HCT116 (cell line): Measurements from ENCODE around the gene IKZF3. TPM values are rescaled to one million over a fixed set of nuclear protein-coding genes. Genes with fewer than 3 reads are reported as not detected.

Source experiments
- ATAC-seq: fragments of 200-7000 bp; cut with Tn5 transposase; 2 replicates; pipeline ENCODE4 v1.9.1; 2020; ENCODE audit warnings: mild to moderate bottlenecking, moderate library complexity
- BruUV-seq: library from RNA; stranded (reverse); fragments of 400-500 nt; replicated peaks from 2 replicates; lab custom pipeline; 2021; lab: Mats Ljungman, UMichigan
- CTCF ChIA-PET: fragments of 300-600 bp; sonication (Branson Sonifier 250); formaldehyde crosslinking; loops from one replicate; lab custom pipeline; 2021; ENCODE audit warnings: antibody characterized with exemption; lab: Charles Lee
- POLR2A ChIA-PET: fragments of 300-600, 350-600 bp; sonication (Branson Sonifier 250); formaldehyde crosslinking; loops from one replicate; lab custom pipeline; 2021; ENCODE audit warnings: antibody characterized with exemption; lab: Charles Lee
- RAD21 ChIA-PET, 2 experiments: fragments of 300-600 bp; sonication (Branson Sonifier 250); formaldehyde crosslinking; loops; one replicate each; lab custom pipeline; 2023; ENCODE audit warnings: low total read pairs in 2 of 2; ENCODE audit not compliant: uncharacterized antibody in 2 of 2, unreplicated experiment in 2 of 2, low non-redundant PET in 1 of 2; lab: Charles Lee
- DNase-seq: peaks from one replicate; pipeline ENCODE4 v3.0.0-alpha.2; 2010; ENCODE audit warnings: low read depth, low spot score
- H2AFZ ChIP-seq: fragments of 200-600 bp; shearing (Covaris generic), sonication (generic); 2 replicates; pipeline ENCODE4 v1.6.1; 2017; ENCODE audit warnings: low read depth, mixed run types, mixed read lengths, antibody characterized with exemption, low read length; ENCODE audit not compliant: poor library complexity, severe bottlenecking
- H3K27ac ChIP-seq: 2 replicates; pipeline ENCODE4 v1.5.1; 2012; ENCODE audit warnings: low read depth, low read length
- H3K27me3 ChIP-seq: fragments of 200-600 bp; sonication (generic); 2 replicates; pipeline ENCODE4 v1.6.1; 2016; ENCODE audit warnings: mixed run types, low read length, mixed read lengths; ENCODE audit not compliant: insufficient read depth
- H3K36me3 ChIP-seq, 2 experiments: fragments of 200-500 bp in 1 of 2; fragments of 200-600 bp in 1 of 2; sonication (Bioruptor generic) in 1 of 2; sonication (generic) in 1 of 2; 2 replicates each; pipeline versions ENCODE4 v1.5.1 to v1.6.1; 2014 to 2016; ENCODE audit warnings: low read length in 2 of 2, inconsistent platforms in 1 of 2, mixed read lengths in 1 of 2, mixed run types in 1 of 2; ENCODE audit not compliant: insufficient read depth in 2 of 2, control insufficient read depth in 1 of 2
- H3K4me1 ChIP-seq, 2 experiments: fragments of 200-600 bp in 1 of 2; sonication (generic) in 1 of 2; 2 replicates each; pipeline versions ENCODE4 v1.5.1 to v1.6.1; 2012 to 2017; ENCODE audit warnings: low read length in 2 of 2, inconsistent platforms in 1 of 2, mild to moderate bottlenecking in 1 of 2, mixed read lengths in 1 of 2, mixed run types in 1 of 2, moderate library complexity in 1 of 2; ENCODE audit not compliant: insufficient read depth in 2 of 2, control insufficient read depth in 1 of 2
- H3K4me2 ChIP-seq: fragments of 200-600 bp; sonication (generic); 2 replicates; pipeline ENCODE4 v1.6.1; 2017; ENCODE audit warnings: mixed run types, low read length, mixed read lengths
- H3K4me3 ChIP-seq, 2 experiments: fragments of 200-600 bp in 1 of 2; sonication (generic) in 1 of 2; replicated peaks in 1 of 2; 2 replicates each; pipeline ENCODE4 v1.5.1; 2011 to 2016; ENCODE audit warnings: low read length in 2 of 2, control low read depth in 1 of 2, low read depth in 1 of 2, mild to moderate bottlenecking in 1 of 2, mixed read lengths in 1 of 2, mixed run types in 1 of 2
- H3K79me2 ChIP-seq: fragments of 200-600 bp; sonication (generic); 2 replicates; pipeline ENCODE4 v1.6.1; 2017; ENCODE audit warnings: mild to moderate bottlenecking, mixed run types, low read length, moderate library complexity, mixed read lengths; ENCODE audit not compliant: insufficient read depth
- H3K9ac ChIP-seq: fragments of 200-600 bp; sonication (generic); 2 replicates; pipeline ENCODE4 v1.6.1; 2016; ENCODE audit warnings: low read length, mixed read lengths
- H3K9me2 ChIP-seq: fragments of 200-600 bp; sonication (generic), shearing (Covaris generic); 2 replicates; pipeline ENCODE4 v1.6.1; 2017; ENCODE audit warnings: mixed run types, mild to moderate bottlenecking, moderate library complexity; ENCODE audit not compliant: insufficient read depth
- H3K9me3 ChIP-seq, 2 experiments: fragments of 200-500 bp in 1 of 2; fragments of 200-600 bp in 1 of 2; sonication (Bioruptor generic) in 1 of 2; sonication (generic) in 1 of 2; 2 replicates each; pipeline ENCODE4 v1.6.1; 2014 to 2017; ENCODE audit warnings: low read length in 2 of 2, mixed read lengths in 2 of 2, inconsistent platforms in 1 of 2, low read depth in 1 of 2, mild to moderate bottlenecking in 1 of 2, mixed run types in 1 of 2, moderate library complexity in 1 of 2; ENCODE audit not compliant: control insufficient read depth in 1 of 2, insufficient read depth in 1 of 2
- H4K20me1 ChIP-seq: fragments of 200-600 bp; sonication (generic), shearing (Covaris generic); 2 replicates; pipeline ENCODE4 v1.6.1; 2017; ENCODE audit warnings: mixed run types, mild to moderate bottlenecking, moderate library complexity; ENCODE audit not compliant: insufficient read depth
- CBX3 ChIP-seq: IDR thresholded peaks from 2 replicates; pipeline ENCODE4 v1.6.1; 2012; ENCODE audit warnings: low read depth
- CEBPB ChIP-seq: IDR thresholded peaks from 2 replicates; pipeline ENCODE4 v1.6.1; 2012; ENCODE audit warnings: low read depth
- CTCF ChIP-seq, 3 experiments: fragments of 200-600 bp in 1 of 3; sonication (generic) in 1 of 3; IDR thresholded peaks in 2 of 3; conservative IDR thresholded peaks in 1 of 3; 2 replicates each; pipeline ENCODE4 v1.5.1; 2012 to 2017; ENCODE audit warnings: low read depth in 2 of 3, low read length in 2 of 3, antibody characterized with exemption in 1 of 3, borderline replicate concordance in 1 of 3, control low read depth in 1 of 3, mild to moderate bottlenecking in 1 of 3, mixed read lengths in 1 of 3, mixed run types in 1 of 3, moderate library complexity in 1 of 3; ENCODE audit not compliant: insufficient read depth in 1 of 3
- EGR1 ChIP-seq: IDR thresholded peaks from 2 replicates; pipeline ENCODE4 v1.6.1; 2012; ENCODE audit warnings: low read depth
- ELF1 ChIP-seq: IDR thresholded peaks from 2 replicates; pipeline ENCODE4 v1.6.1; 2012; ENCODE audit warnings: low read depth, borderline replicate concordance
- EZH2 ChIP-seq: fragments of 200-600 bp; sonication (generic); IDR thresholded peaks from 2 replicates; pipeline ENCODE4 v1.6.1; 2017; ENCODE audit warnings: antibody characterized with exemption, mixed run types
- EZH2phosphoT487 ChIP-seq: fragments of 200-600 bp; IDR thresholded peaks from 2 replicates; pipeline ENCODE4 v1.6.1; 2018; ENCODE audit warnings: antibody characterized with exemption, borderline replicate concordance
- FOSL1 ChIP-seq: IDR thresholded peaks from 2 replicates; pipeline ENCODE4 v1.6.1; 2012; ENCODE audit warnings: low read depth
- JUND ChIP-seq: IDR thresholded peaks from 2 replicates; pipeline ENCODE4 v1.6.1; 2012
- POLR2A ChIP-seq: IDR thresholded peaks from 2 replicates; pipeline ENCODE4 v1.7.0; 2011; ENCODE audit warnings: borderline replicate concordance; ENCODE audit not compliant: insufficient read depth, insufficient read length; ENCODE audit errors: extremely low read depth
- SIN3A ChIP-seq: IDR thresholded peaks from 2 replicates; pipeline ENCODE4 v1.6.1; 2012; ENCODE audit warnings: low read depth
- SP1 ChIP-seq: IDR thresholded peaks from 2 replicates; pipeline ENCODE4 v1.6.1; 2012; ENCODE audit warnings: low read depth
- SRF ChIP-seq: IDR thresholded peaks from 2 replicates; pipeline ENCODE4 v1.6.1; 2012; ENCODE audit warnings: low read depth
- TCF7L2 ChIP-seq: IDR thresholded peaks from 2 replicates; pipeline ENCODE4 v1.7.0; 2011; ENCODE audit warnings: borderline replicate concordance, inconsistent platforms; ENCODE audit not compliant: insufficient read depth, insufficient read length; ENCODE audit errors: extremely low read depth
- YY1 ChIP-seq: IDR thresholded peaks from 2 replicates; pipeline ENCODE4 v1.6.1; 2011; ENCODE audit warnings: low read length, low read depth, moderate library complexity, mild to moderate bottlenecking; ENCODE audit not compliant: insufficient replicate concordance; ENCODE audit errors: extremely low read depth
- ZFX ChIP-seq: fragments of 450-650 bp; IDR thresholded peaks from 2 replicates; pipeline ENCODE4 v1.6.1; 2017
- ZNF274 ChIP-seq: fragments of 200-500 bp; sonication (Bioruptor generic); IDR thresholded peaks from 2 replicates; pipeline ENCODE4 v1.6.1; 2014; ENCODE audit warnings: mild to moderate bottlenecking, low read depth, low read length, inconsistent platforms
- intact Hi-C: fragments of 100-400 bp; cut with micrococcal nuclease; formaldehyde crosslinking; loops from 2 replicates; pipeline ENCODE4 v1.10.0; 2022
- total RNA-seq: library from RNA; stranded (reverse); gene quantifications from one replicate; pipeline ENCODE4 v1.2.1, GENCODE V29; 2021; ENCODE audit not compliant: unreplicated experiment
- TF ChIP-seq, protein P1 (sequence below): IDR thresholded peaks from 2 replicates; pipeline ENCODE4 v1.6.1; 2012

Gene IKZF3
- total RNA-seq, 1 experiment from 2014 or later: 0.30 TPM

DNA sequence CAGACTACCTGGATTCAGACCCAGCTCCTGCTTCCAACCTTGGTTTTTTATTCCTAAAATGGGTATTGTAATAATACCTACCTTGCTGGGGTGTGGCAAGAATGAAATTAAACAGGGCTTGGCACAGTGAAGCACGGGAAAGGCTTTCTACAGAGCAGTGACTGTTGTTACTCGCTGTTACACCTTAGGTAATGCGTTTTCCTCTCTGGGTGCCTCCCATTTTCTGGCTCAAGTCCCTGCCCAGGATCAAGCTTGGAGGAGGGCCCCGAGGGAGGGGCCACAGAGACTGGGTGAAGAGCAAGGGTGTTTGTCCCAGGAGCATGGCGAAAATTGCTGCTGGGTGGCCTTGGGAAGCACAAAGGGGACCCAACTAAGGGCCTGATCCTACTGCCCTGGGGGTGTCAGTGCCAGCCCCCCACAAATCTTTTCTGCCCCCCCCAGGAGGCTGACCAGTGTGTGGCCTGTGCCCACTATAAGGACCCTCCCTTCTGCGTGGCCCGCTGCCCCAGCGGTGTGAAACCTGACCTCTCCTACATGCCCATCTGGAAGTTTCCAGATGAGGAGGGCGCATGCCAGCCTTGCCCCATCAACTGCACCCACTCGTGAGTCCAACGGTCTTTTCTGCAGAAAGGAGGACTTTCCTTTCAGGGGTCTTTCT, 147.1 kb downstream of the IKZF3 start:
- intact Hi-C loops: no loop called here
- CTCF ChIA-PET: no interaction called here
- Histone ChIP-seq H3K4me2 (no peak overlapping the region), H3K9me2 (no peaks in the 10 kb centered on the region), H3K9ac (no peak overlapping the region), H4K20me1 (no peaks in the 10 kb centered on the region), H3K4me3 (no peak overlapping the region), H3K9me3 (no peaks in the 10 kb centered on the region), H3K4me1 (no peaks in the 10 kb centered on the region), H2AFZ (no peak overlapping the region), H3K79me2 (no peaks in the 10 kb centered on the region), H3K27me3 (no peaks in the 10 kb centered on the region), H3K36me3 (peaks cover 0 to 20% of the 10 kb centered on the region in 2 experiments; a peak in 3 of 4 replicates), H3K27ac (0 out of 2 replicates have a peak overlapping the region, but pooled peaks have one; percentile 22)
- TF ChIP-seq FOSL1: no peak
- TF ChIP-seq EGR1: no peak
- TF ChIP-seq ZNF274: no peak
- no peak for TF ChIP-seq ELF1
- no peak for TF ChIP-seq EZH2
- POLR2A ChIA-PET: no interaction called here
- ATAC-seq (no peak), DNase-seq (no peak)
- RAD21 ChIA-PET: no interaction called here
- no TSS peak for BruUV-seq

DNA sequence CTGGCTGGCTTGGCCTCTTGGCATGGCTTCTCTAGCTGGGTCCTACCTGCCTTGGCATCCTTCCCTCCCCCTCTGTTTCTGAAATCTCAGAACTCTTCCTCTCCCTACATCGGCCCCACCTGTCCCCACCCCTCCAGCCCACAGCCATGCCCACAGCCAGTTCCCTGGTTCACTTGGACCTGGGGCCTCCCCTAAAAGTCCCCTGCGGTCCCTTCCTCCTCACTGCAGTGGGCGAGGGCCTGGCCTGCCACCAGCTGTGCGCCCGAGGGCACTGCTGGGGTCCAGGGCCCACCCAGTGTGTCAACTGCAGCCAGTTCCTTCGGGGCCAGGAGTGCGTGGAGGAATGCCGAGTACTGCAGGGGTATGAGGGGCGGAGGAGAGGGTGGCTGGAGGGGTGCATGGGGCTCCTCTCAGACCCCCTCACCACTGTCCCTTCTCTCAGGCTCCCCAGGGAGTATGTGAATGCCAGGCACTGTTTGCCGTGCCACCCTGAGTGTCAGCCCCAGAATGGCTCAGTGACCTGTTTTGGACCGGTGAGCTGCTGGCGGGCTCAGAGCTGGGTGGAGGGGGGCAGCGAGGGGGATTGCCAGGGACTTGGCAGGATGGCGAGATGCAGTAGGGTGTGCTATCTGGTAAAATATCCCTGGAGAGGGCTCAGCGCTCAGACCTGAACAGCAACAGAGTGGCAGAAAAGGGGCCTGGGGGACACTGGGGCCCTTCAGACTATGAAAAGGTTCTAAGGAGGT, 147.9 kb downstream of the IKZF3 start:
- BruUV-seq: no TSS peak
- ATAC-seq: no peak
- no peaks in the 10 kb centered on the region for H4K20me1 ChIP-seq
- H3K4me1 ChIP-seq: no peaks in the 10 kb centered on the region
- DNase-seq: no peak
- intact Hi-C loops: no loop called here
- H3K79me2 ChIP-seq: no peaks in the 10 kb centered on the region
- no peaks in the 10 kb centered on the region for H3K9me2 ChIP-seq
- H3K27me3 ChIP-seq: no peaks in the 10 kb centered on the region
- no peak for TF ChIP-seq JUND
- no peak for TF ChIP-seq ZNF274
- no peak for TF ChIP-seq EZH2
- TF ChIP-seq SIN3A: no peak
- TF ChIP-seq SRF: no peak
- no peak for TF ChIP-seq EGR1
- TF ChIP-seq, protein P1, sequence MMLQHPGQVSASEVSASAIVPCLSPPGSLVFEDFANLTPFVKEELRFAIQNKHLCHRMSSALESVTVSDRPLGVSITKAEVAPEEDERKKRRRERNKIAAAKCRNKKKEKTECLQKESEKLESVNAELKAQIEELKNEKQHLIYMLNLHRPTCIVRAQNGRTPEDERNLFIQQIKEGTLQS: no peak
- no peak for TF ChIP-seq SP1
- TF ChIP-seq CTCF (IDR thresholded peaks at IDR 0.05 in 2 of 3, conservative IDR thresholded peaks at IDR 0.05 in 1 of 3; ENCODE audit: borderline replicate concordance in 1 of 3, insufficient read depth in 1 of 3, low read depth in 2 of 3, low read length in 2 of 3): no peak
- no peak for TF ChIP-seq ZFX
- TF ChIP-seq FOSL1: no peak
- TF ChIP-seq ELF1: no peak
- no peak for TF ChIP-seq EZH2phosphoT487
- TF ChIP-seq CEBPB: no peak
- TF ChIP-seq POLR2A: no peak
- no peak for TF ChIP-seq CBX3
- no peak for TF ChIP-seq TCF7L2
- TF ChIP-seq YY1: no peak
- peaks cover 0 to 23% of the 10 kb centered on the region in 2 experiments; a peak in 3 of 4 replicates for H3K36me3 ChIP-seq
- no peak overlapping the region for H3K9ac ChIP-seq
- RAD21 ChIA-PET: no interaction called here
- no peaks in the 10 kb centered on the region for H3K9me3 ChIP-seq
- H2AFZ ChIP-seq: no peak overlapping the region
- no peak overlapping the region for H3K4me3 ChIP-seq
- no peak overlapping the region for H3K27ac ChIP-seq
- no peak overlapping the region for H3K4me2 ChIP-seq
- CTCF ChIA-PET: interaction anchor here (2.1 kb wide), 1 partner anchor 13 kb away, joined by 4 read pairs; no protein-coding TSS in a partner anchor
- POLR2A ChIA-PET: no interaction called here
